ENCODE data around the gene GTF2IRD1.
"Not testable (repeated sequence)": the region's sequence is repeated elsewhere in the genome, so short reads cannot be mapped to it uniquely, and the experiment has no call there.

Gene GTF2IRD1

GRCh38 chr7:74515276-74515675, 61.6 kb downstream of the GTF2IRD1 start:
- no peak for DNase-seq (ENCODE audit: low read depth)

GRCh38 chr7:74516214-74516613, 62.5 kb downstream of the GTF2IRD1 start:
- DNase-seq (ENCODE audit: low read depth): no peak

- DNase-seq (ENCODE audit: low read depth): no peak
These were observed 64.3 kb downstream of the GTF2IRD1 start for GRCh38 chr7:74518041-74518440.

- no peak for DNase-seq (ENCODE audit: low read depth)
These were observed 64.9 kb downstream of the GTF2IRD1 start for GRCh38 chr7:74518654-74519053.

GRCh38 chr7:74519395-74519794, 65.7 kb downstream of the GTF2IRD1 start:
- DNase-seq (ENCODE audit: low read depth): no peak

GRCh38 chr7:74521855-74522254, 68.1 kb downstream of the GTF2IRD1 start:
- DNase-seq (ENCODE audit: low read depth): no peak

DNA sequence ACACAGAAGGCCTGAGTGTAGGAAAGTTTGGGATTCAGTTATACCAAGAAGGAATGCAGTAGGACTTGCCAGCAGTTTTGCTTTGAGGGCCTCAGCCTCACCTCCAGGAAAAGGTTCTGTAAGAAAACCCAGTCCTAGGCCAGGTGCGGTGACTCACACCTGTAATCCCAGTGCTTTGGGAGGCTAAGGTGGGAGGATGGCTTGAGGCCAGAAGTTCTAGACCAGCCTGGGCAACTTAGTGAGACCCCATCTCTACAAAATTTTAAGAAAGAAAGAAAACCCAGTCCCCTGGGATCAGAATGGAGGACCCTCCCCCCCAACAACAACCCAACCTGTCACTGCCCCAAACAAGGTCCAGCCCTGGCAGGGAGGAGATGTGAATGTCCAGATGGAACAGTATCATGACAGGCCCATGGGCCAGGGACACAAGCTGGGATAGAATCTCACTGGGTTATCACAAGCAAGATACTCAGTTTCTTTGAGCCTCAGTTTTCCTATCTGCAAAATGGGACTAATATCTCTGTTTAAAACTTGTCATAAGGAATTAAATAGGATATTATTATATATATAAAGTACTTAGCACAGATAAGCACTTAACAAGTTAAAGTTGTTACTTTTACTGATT, 68.7 kb downstream of the GTF2IRD1 start:
- no peak for DNase-seq (ENCODE audit: low read depth)

DNA sequence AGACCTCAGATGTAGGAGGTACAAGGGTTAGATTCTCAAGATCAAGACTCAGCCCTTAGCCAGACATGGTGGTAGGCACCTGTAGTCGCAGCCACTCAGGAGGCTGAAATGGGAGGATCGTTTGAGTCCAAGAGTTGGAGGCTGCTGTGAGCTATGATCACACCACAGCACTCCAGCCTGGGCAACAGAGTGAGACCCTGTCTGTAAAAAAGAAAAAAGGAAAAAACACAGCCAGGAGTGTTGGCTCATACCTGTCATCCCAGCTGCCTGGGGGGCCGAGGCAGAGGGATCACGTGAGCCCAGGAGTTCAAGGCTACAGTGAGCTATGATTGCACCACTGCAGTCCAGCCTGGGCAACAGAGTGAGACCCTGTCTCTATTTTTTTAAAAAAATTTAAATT, 69.3 kb downstream of the GTF2IRD1 start:
- no peak for DNase-seq (ENCODE audit: low read depth)

DNA sequence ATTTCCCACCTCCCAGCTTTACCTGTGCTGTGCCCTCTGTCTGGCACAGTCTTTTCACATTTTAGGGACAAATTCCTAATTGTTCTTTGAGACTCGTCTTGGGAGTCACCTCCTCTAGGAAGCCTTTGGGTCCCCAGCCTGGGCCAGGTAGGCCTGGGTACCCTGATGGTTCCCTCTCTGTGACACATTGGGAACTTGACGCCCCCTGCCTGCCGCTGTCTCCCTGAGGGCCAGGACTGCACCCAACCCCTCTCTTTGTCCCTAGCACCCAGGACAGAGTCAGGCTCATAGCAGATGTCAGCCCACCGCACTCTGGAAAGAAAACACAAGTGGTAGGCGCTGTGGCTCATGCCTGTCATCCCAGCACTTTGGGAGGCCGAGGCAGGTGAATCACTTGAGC, 71.4 kb downstream of the GTF2IRD1 start:
- DNase-seq (ENCODE audit: low read depth): no peak

DNA sequence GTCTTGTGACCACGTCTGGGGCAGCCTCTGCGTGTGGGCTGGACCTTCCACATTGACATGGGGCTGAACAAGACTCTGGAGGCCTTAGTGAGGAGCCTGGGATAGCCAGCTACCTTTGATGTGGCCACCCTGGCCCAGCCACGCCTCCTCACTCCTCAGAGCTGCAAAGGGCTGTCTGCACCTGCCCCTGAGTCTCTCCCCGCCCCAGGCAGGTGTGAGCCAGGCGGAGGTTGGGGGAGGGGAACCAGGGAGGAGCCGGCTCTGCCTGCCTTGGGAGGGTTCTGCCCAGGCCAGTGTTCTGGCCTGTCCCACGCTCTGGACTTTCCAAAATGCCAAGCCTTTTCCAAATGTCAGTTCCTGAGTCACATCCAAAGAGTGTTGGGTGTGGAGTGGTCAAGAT, 72.2 kb downstream of the GTF2IRD1 start:
- DNase-seq (ENCODE audit: low read depth): no peak

DNA sequence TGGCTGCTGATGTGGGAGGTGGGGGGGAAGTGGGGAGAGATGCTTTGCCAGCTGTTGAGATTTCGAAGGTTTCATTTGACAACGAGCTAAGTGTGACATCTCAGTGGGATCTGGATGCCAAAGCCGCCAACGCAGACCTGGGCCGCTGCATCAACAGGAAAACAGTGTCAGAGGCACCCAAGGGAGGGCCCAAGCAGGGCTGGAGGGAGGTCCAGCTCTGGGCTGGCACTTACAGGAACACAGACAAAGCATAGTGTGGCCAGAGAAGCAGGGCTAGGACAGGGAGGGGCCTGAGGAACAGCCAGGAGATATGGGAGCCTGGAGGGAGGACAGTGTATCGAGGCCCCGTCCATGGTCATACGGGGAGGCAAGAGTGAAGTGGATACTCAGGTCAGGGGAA, 73.1 kb downstream of the GTF2IRD1 start:
- DNase-seq (ENCODE audit: low read depth): no peak

GRCh38 chr7:74527842-74528241, 74.1 kb downstream of the GTF2IRD1 start:
- DNase-seq (ENCODE audit: low read depth): no peak

DNA sequence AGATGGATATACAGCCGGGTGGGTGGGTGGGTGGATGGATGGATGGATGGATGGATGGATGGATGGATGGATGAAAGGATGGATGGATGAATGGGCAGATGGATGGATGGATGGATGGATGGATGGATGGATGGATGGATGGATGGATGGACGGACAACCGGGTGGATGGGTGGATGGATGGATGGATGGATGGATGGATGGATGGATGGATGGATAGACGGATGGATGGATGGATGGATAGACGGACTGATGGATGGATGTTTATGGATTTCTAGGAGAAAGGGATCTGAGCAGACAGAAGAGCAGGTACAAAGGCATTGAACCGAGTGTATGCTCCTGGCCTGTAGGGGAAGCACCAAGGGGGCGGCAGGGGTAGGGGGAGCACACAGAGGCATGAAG, 75.1 kb downstream of the GTF2IRD1 start:
- not testable (repeated sequence) for DNase-seq (ENCODE audit: low read depth)

DNA sequence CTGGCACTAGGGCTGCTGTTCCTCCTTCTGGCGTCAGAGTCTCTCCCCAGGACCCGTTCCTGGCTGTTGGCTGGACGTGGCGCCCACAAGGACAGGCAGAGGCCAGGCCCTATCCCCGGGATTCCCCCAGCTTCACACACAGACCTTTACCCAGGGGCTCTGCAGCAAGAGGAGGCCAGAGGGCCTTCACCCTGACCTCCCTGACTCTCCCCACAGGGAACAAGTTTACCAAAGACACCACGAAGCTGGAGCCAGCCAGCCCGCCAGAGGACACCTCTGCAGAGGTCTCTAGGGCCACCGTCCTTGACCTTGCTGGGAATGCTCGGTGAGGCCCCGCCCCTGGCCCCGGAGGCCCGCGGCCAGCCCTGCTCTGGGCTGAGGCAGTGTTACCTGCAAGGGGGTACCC, 82.2 kb downstream of the GTF2IRD1 start:
- DNase-seq (ENCODE audit: low read depth): no peak

- DNase-seq (ENCODE audit: low read depth): not testable (repeated sequence)
These were observed 88.2 kb downstream of the GTF2IRD1 start for GRCh38 chr7:74541937-74542336.

GRCh38 chr7:74542558-74543117, 88.9 kb downstream of the GTF2IRD1 start:
- DNase-seq (ENCODE audit: low read depth): no peak

GRCh38 chr7:74544706-74545469, 91.2 kb downstream of the GTF2IRD1 start:
- peak; percentile 42 for DNase-seq (ENCODE audit: low read depth)

- DNase-seq (ENCODE audit: low read depth): no peak
These were observed 92.2 kb downstream of the GTF2IRD1 start for GRCh38 chr7:74545921-74546320.

DNA sequence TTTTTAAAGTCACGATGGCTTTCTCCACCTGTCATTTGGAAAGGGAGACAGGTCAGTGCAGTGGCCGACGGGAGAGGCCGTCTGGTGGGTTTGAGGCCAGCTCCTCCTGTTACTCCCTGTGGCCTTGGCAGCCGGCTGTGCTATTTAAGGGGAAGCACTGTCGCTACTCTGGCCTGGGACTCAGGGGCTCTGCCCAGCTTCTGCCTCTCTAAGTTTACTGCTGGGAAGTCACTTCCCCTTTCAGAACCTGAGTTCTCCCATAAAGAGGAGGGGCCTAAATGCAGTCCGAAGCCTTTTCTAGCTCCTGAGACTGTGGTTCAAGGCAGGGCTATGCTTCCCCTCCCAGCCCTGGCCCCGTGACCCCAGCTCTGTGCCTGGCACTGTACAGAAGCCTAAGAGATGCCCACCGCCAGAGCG, 99.9 kb downstream of the GTF2IRD1 start:
- not testable (repeated sequence) for DNase-seq (ENCODE audit: low read depth)

DNA sequence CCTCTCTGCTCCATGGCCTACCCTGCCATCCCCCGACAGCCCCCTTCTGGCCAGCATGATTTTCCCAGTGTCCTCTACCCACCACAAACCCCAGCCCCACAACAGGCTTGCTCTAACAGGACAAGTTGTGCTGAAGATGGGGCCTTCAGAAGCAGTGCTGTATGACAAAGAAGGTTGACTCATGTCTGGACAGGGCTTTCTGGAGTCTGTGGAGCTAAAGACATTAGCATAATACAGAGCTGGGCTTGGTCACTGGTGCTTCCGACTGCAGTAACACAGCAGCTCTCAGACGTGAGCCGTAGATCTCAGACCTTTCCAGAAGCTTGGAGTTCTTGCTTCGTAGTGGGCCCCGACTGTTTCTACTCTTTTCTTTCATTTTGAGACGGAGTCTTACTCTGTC, 100.5 kb downstream of the GTF2IRD1 start:
- DNase-seq (ENCODE audit: low read depth): no peak

GRCh38 chr7:74560086-74560719, 106.5 kb downstream of the GTF2IRD1 start:
- no peak for DNase-seq (ENCODE audit: low read depth)

GRCh38 chr7:74561898-74562613, 108.3 kb downstream of the GTF2IRD1 start:
- no peak for DNase-seq (ENCODE audit: low read depth)

Measured in fibroblast of the conjunctiva (primary cell).